GM13977 (cell line): ENCODE measurements around the gene ZDHHC20.
A peak's percentile ranks its signal among the peaks of the same experiment; 100 is the strongest.

Experiments used
- DNase-seq: peaks from one replicate; pipeline ENCODE4 v3.0.0; 2012; ENCODE audit warnings: low spot score
- CTCF ChIP-seq: IDR thresholded peaks from 2 replicates; pipeline ENCODE4 v1.5.1; 2012; ENCODE audit warnings: mild to moderate bottlenecking, control low read depth; ENCODE audit not compliant: insufficient read depth; ENCODE audit errors: extremely low read depth, missing control alignments
- in situ Hi-C: fragments of 300-500 bp; cut with MboI; formaldehyde crosslinking; loops from one replicate; pipeline ENCODE4 v1.12.0; 2022; ENCODE audit warnings: low sequenced_read_pairs, low pct_unique_long_range_greater_than_20kb, mixed read lengths, inconsistent platforms; ENCODE audit not compliant: unreplicated experiment

ZDHHC20 gene

GRCh38 chr13:21458813-21459701 lies at the start of gene ZDHHC20:
Gene ZDHHC20, minus strand, starts transcription at chr13:21459303. Its CDS starts 132 bp downstream, at chr13:21459171.
- DNase-seq, result peak; percentile 97
- TF ChIP-seq CTCF, result no peak
- in situ Hi-C loops, result no loop called here

- no peak for TF ChIP-seq CTCF
- in situ Hi-C loops, result no loop called here
- no peak for DNase-seq
Measured at GRCh38 chr13:21504379-21504778, 45.3 kb upstream of the ZDHHC20 start.

GRCh38 chr13:21501686-21502085 lies 42.6 kb upstream of the ZDHHC20 start:
- in situ Hi-C loops, result no loop called here
- no peak for DNase-seq
- TF ChIP-seq CTCF, result peak; percentile 10

- no peak for TF ChIP-seq CTCF
- in situ Hi-C loops, result loop anchor here (25.0 kb wide), 2 partner anchors 374 to 549 kb away; no protein-coding TSS in a partner anchor
- no peak for DNase-seq
Measured at GRCh38 chr13:21486322-21486721, 27.2 kb upstream of the ZDHHC20 start.

- no peak for DNase-seq
- no peak for TF ChIP-seq CTCF
- in situ Hi-C loops, result loop anchor here (25.0 kb wide), 2 partner anchors 371 to 546 kb away; no protein-coding TSS in a partner anchor
Measured at GRCh38 chr13:21483748-21484147, 24.6 kb upstream of the ZDHHC20 start.

GRCh38 chr13:21481359-21481758 lies 22.3 kb upstream of the ZDHHC20 start:
- TF ChIP-seq CTCF, result no peak
- DNase-seq, result no peak
- in situ Hi-C loops, result loop anchor here (25.0 kb wide), 2 partner anchors 369 to 544 kb away; no protein-coding TSS in a partner anchor
